CD4-positive, alpha-beta T cell (primary cell): ENCODE measurements around the gene MANSC4. TPM values are rescaled to one million over a fixed set of nuclear protein-coding genes. Genes with fewer than 3 reads are reported as not detected.
A peak's percentile ranks its signal among the peaks of the same experiment; 100 is the strongest.

Experiments
- ATAC-seq: fragments of 200-7000 bp; cut with Tn5 transposase; one replicate; pipeline ENCODE4 v1.10.0; 2022; ENCODE audit warnings: mild to moderate bottlenecking; ENCODE audit not compliant: poor library complexity
- CTCF ChIA-PET: fragments of 350-600 bp; sonication (Branson Sonifier 250); formaldehyde crosslinking; loops from one replicate; lab custom pipeline; 2021; ENCODE audit warnings: antibody characterized with exemption, inconsistent platforms; lab: Charles Lee
- POLR2A ChIA-PET: fragments of 350-600 bp; sonication (Branson Sonifier 250); formaldehyde crosslinking; loops from one replicate; lab custom pipeline; 2021; ENCODE audit warnings: antibody characterized with exemption, inconsistent platforms; lab: Charles Lee
- DNase-seq, 14 experiments: peaks; one replicate each; pipeline ENCODE4 v3.0.0-alpha.2; 2013 to 2020; ENCODE audit warnings: mixed read lengths in 2 of 14
- H3K27ac ChIP-seq, 2 donors: one replicate each; pipeline versions ENCODE4 v1.5.1 to v1.7.0; 2013; ENCODE audit warnings: low read length in 2 of 2, low read depth in 1 of 2, mild to moderate bottlenecking in 1 of 2
- H3K27me3 ChIP-seq, 2 experiments: 1 replicate in 1 of 2; 2 replicates in 1 of 2; pipeline versions ENCODE4 v1.6.1 to v1.7.0; 2013; ENCODE audit warnings: low read length in 2 of 2, control low read depth in 1 of 2, mild to moderate bottlenecking in 1 of 2, moderate library complexity in 1 of 2; ENCODE audit not compliant: insufficient read depth in 2 of 2, control insufficient read depth in 1 of 2
- H3K36me3 ChIP-seq: one replicate; pipeline ENCODE4 v1.6.1; 2013; ENCODE audit warnings: low read length, control low read depth; ENCODE audit not compliant: insufficient read depth
- H3K4me1 ChIP-seq: one replicate; pipeline ENCODE4 v1.6.1; 2013; ENCODE audit warnings: low read length, control low read depth; ENCODE audit not compliant: insufficient read depth
- H3K4me3 ChIP-seq: one replicate; pipeline ENCODE4 v1.5.1; 2013; ENCODE audit warnings: mild to moderate bottlenecking, low read length, moderate library complexity
- H3K9me3 ChIP-seq, 2 experiments: 1 replicate in 1 of 2; 2 replicates in 1 of 2; pipeline versions ENCODE4 v1.6.1 to v1.7.0; 2013; ENCODE audit warnings: low read length in 2 of 2, mild to moderate bottlenecking in 2 of 2, control low read depth in 1 of 2, moderate library complexity in 1 of 2; ENCODE audit not compliant: control insufficient read depth in 1 of 2, insufficient read depth in 1 of 2
- H3K27ac Mint-ChIP-seq: one replicate; pipeline ENCODE4 v1.8.0; 2020; ENCODE audit warnings: mixed read lengths
- H3K27me3 Mint-ChIP-seq: one replicate; pipeline ENCODE4 v1.8.0; 2021; ENCODE audit warnings: mixed read lengths
- H3K36me3 Mint-ChIP-seq: one replicate; pipeline ENCODE4 v1.8.0; 2021; ENCODE audit warnings: low read depth, mixed read lengths
- H3K4me1 Mint-ChIP-seq: one replicate; pipeline ENCODE4 v1.8.0; 2021; ENCODE audit warnings: low read depth, mixed read lengths
- H3K4me3 Mint-ChIP-seq: one replicate; pipeline ENCODE4 v1.8.0; 2020; ENCODE audit warnings: mild to moderate bottlenecking, mixed read lengths
- H3K9me3 Mint-ChIP-seq: one replicate; pipeline ENCODE4 v1.8.0; 2020; ENCODE audit warnings: mixed read lengths
- intact Hi-C, 2 experiments: fragments of 100-400 bp; cut with DNase I in 1 of 2; cut with micrococcal nuclease in 1 of 2; formaldehyde crosslinking; loops; one replicate each; pipeline versions ENCODE4 v1.15.1 to v1.9.0; 2023 to 2025; cut with DNase I, micrococcal nuclease
- total RNA-seq, 174 experiments: library from RNA in 2 of 174; stranded (reverse) in 2 of 174; gene quantifications; one replicate each; pipeline ENCODE4 v1.2.3 and lab custom pipeline; 2021 to 2026
- TF ChIP-seq, protein P1 (sequence below): fragments of 200-600 bp; IDR thresholded peaks from one replicate; pipeline ENCODE4 v1.8.0; 2022; ENCODE audit warnings: antibody characterized with exemption, mild to moderate bottlenecking

The MANSC4 gene
- total RNA-seq, 2 experiments from 2014 or later, result not detected

DNA sequence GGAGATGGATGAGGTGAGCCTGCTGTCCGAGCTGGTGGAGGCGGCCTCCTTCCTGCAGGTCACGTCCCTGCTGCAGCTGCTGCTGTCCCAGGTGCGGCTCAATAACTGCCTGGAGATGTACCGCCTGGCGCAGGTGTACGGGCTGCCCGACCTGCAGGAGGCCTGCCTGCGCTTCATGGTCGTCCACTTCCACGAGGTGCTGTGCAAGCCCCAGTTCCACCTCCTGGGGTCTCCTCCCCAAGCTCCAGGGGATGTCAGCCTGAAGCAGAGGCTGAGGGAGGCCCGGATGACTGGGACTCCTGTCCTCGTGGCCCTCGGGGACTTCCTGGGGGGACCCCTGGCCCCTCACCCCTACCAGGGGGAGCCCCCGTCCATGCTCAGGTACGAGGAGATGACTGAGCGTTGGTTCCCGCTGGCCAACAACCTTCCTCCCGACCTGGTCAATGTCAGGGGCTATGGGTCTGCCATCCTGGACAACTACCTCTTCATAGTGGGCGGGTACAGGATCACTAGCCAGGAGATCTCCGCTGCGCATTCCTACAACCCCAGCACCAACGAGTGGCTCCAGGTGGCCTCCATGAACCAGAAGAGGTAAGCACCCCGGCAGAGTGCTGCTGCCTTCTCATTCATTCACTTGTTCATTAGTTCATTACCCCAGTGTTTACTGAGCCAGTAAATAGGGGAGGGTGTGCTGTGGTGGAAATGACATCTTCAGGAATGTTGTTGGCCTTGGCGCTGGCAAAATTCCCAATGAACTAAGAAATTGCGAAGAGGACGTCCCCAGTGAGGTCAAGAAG, 774 bp upstream of the MANSC4 start:
- H3K9me3 ChIP-seq, result no peaks in the 10 kb centered on the region
- Mint-ChIP-seq H3K4me3 (peak overlapping the region; percentile 87), H3K9me3 (no peaks in the 10 kb centered on the region), H3K4me1 (peaks cover 46% of the 10 kb centered on the region), H3K36me3 (peaks cover 13% of the 10 kb centered on the region), H3K27ac (peak overlapping the region; percentile 72), H3K27me3 (no peaks in the 10 kb centered on the region)
- H3K36me3 ChIP-seq, result no peaks in the 10 kb centered on the region
- peaks cover 32% of the 10 kb centered on the region for H3K4me1 ChIP-seq
- ATAC-seq (peak; percentile 42), DNase-seq (peak in 13 of 14 experiments; percentile 4 to 56 (median 27))
- TF ChIP-seq, protein P1, sequence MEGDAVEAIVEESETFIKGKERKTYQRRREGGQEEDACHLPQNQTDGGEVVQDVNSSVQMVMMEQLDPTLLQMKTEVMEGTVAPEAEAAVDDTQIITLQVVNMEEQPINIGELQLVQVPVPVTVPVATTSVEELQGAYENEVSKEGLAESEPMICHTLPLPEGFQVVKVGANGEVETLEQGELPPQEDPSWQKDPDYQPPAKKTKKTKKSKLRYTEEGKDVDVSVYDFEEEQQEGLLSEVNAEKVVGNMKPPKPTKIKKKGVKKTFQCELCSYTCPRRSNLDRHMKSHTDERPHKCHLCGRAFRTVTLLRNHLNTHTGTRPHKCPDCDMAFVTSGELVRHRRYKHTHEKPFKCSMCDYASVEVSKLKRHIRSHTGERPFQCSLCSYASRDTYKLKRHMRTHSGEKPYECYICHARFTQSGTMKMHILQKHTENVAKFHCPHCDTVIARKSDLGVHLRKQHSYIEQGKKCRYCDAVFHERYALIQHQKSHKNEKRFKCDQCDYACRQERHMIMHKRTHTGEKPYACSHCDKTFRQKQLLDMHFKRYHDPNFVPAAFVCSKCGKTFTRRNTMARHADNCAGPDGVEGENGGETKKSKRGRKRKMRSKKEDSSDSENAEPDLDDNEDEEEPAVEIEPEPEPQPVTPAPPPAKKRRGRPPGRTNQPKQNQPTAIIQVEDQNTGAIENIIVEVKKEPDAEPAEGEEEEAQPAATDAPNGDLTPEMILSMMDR, result no peak
- POLR2A ChIA-PET, result interaction anchor here (0.6 to 2.3 kb wide), 17 partner anchors 7 to 1600 kb away, joined by 3 to 17 read pairs (median 4); partner anchors contain the start of genes CCDC91, ERGIC2 and MRPS35
- H3K4me3 ChIP-seq, result peak overlapping the region; percentile 80
- CTCF ChIA-PET, result interaction anchor here (2.2 kb wide), 1 partner anchor 40 kb away, joined by 9 read pairs; no protein-coding TSS in a partner anchor
- H3K27me3 ChIP-seq, result no peaks in the 10 kb centered on the region
- intact Hi-C loops, result loop anchor here in 1 of 2 experiments (2.0 to 5.0 kb wide), 2 partner anchors 69 to 252 kb away; partner anchors contain the start of gene MRPS35
- H3K27ac ChIP-seq, result peak overlapping the region in 1 of 2 donors; percentile 22

DNA sequence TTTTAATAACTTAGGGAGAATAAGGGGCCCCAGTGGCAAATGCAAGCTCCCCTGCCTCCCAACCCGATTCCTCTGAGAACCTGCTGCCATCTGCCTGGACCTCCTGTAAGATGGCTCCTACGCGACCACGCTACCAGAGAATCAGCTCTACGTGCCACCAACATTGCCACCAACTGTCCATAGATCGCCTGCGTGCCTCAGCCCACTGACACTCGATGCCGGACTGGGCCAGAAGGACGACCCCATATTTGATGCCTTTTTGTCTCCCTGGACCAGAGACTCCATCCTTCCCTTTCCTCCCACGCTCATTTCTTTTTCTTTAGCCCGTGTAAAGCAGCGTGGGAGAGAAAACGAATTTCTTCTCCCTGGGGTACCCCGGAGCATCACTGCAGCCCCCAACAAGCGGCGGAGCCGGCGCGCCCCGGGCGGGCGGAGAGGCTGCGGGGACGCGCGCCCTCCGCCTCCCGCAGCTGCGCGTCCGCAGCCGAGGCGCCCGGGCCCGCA, 568 bp downstream of the MANSC4 start:
- ATAC-seq, result peak; percentile 35
- Histone ChIP-seq H3K4me3 (peak overlapping the region; percentile 80), H3K27me3 (no peaks in the 10 kb centered on the region), H3K4me1 (peaks cover 25% of the 10 kb centered on the region), H3K9me3 (no peaks in the 10 kb centered on the region), H3K36me3 (no peaks in the 10 kb centered on the region), H3K27ac (no peak overlapping the region)
- H3K27me3 Mint-ChIP-seq, result no peaks in the 10 kb centered on the region
- H3K9me3 Mint-ChIP-seq, result no peaks in the 10 kb centered on the region
- intact Hi-C loops, result no loop called here
- ChIA-PET CTCF (interaction anchor here (1.4 to 2.2 kb wide), 2 partner anchors 9 to 42 kb away, joined by 3 to 9 read pairs; no protein-coding TSS in a partner anchor), POLR2A (interaction anchor here (0.7 to 2.3 kb wide), 12 partner anchors 9 to 1601 kb away, joined by 3 to 17 read pairs (median 6); partner anchors contain the start of genes CCDC91, ERGIC2 and MRPS35)
- TF ChIP-seq, protein P1, result no peak
- H3K27ac Mint-ChIP-seq, result peak overlapping the region; percentile 80
- peak overlapping the region; percentile 90 for H3K4me3 Mint-ChIP-seq
- DNase-seq, result peak in 8 of 14 experiments; percentile 0 to 39 (median 12)
- H3K36me3 Mint-ChIP-seq, result peaks cover 11% of the 10 kb centered on the region
- H3K4me1 Mint-ChIP-seq, result peaks cover 34% of the 10 kb centered on the region

DNA sequence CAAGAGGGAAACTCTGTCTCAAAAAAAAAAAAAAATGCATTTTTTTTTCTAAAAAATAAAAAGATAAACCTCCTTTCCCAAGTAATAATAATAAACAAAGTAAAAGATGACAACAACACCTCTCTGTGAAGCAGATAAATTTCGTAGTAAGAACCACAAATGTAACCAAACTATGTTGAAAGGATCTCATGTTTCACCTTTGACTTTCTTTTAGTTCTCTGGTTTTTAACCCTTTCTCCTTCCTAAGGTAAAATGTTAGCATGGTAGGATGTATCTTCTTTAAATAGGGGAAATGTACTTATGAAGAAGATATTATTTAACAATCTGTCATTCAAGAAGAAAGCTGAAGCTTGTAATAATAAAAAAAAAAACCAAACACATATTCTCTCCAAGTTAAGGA, 1.8 kb downstream of the MANSC4 start:
- H3K27ac Mint-ChIP-seq, result peak overlapping the region; percentile 39
- peaks cover 11% of the 10 kb centered on the region for H3K36me3 Mint-ChIP-seq
- CTCF ChIA-PET, result no interaction called here

More for the DNA sequence above, 1.8 kb downstream of the MANSC4 start:
- Histone ChIP-seq H3K27ac (no peak overlapping the region), H3K4me1 (peaks cover 25% of the 10 kb centered on the region), H3K4me3 (no peak overlapping the region), H3K9me3 (no peaks in the 10 kb centered on the region), H3K27me3 (no peaks in the 10 kb centered on the region), H3K36me3 (no peaks in the 10 kb centered on the region)
- H3K27me3 Mint-ChIP-seq, result no peaks in the 10 kb centered on the region
- intact Hi-C loops, result no loop called here
- POLR2A ChIA-PET, result no interaction called here
- ATAC-seq, result no peak
- peak overlapping the region; percentile 77 for H3K4me3 Mint-ChIP-seq
- no peak for DNase-seq
- H3K9me3 Mint-ChIP-seq, result no peaks in the 10 kb centered on the region
- H3K4me1 Mint-ChIP-seq, result peaks cover 29% of the 10 kb centered on the region
- TF ChIP-seq, protein P1, result no peak
